SK-N-MC (cell line): ENCODE measurements around the gene HS1BP3.

ENCODE experiments used
- DNase-seq: peaks from one replicate; pipeline ENCODE4 v3.0.0-alpha.2; 2011; ENCODE audit warnings: low read depth, low spot score
- H3K27ac ChIP-seq: fragments of 200-600 bp; sonication (generic); 2 replicates; pipeline ENCODE4 v1.5.1; 2016; ENCODE audit warnings: mixed run types
- H3K36me3 ChIP-seq: fragments of 200-600 bp; sonication (generic); 2 replicates; pipeline ENCODE4 v1.6.1; 2017; ENCODE audit warnings: antibody characterized with exemption, low read length, mixed read lengths; ENCODE audit not compliant: insufficient read depth
- H3K4me3 ChIP-seq: fragments of 200-600 bp; sonication (generic); 2 replicates; pipeline ENCODE4 v1.5.1; 2016
- H3K9ac ChIP-seq: fragments of 200-600 bp; sonication (generic); 2 replicates; pipeline ENCODE4 v1.8.0; 2017; ENCODE audit warnings: mixed run types, mixed read lengths; ENCODE audit not compliant: insufficient read length
- H3K9me3 ChIP-seq: fragments of 200-600 bp; sonication (generic); 2 replicates; pipeline ENCODE4 v1.6.1; 2017; ENCODE audit warnings: low read depth, mild to moderate bottlenecking, antibody characterized with exemption, low read length, moderate library complexity, mixed read lengths
- EZH2 ChIP-seq: fragments of 200-600 bp; sonication (generic); IDR thresholded peaks from one replicate; pipeline ENCODE4 v1.6.1; 2017; ENCODE audit warnings: antibody characterized with exemption
- FOXP2 ChIP-seq: optimal IDR thresholded peaks from 2 replicates; pipeline ENCODE3; 2011; ENCODE audit warnings: mild to moderate bottlenecking, moderate library complexity; ENCODE audit not compliant: insufficient read depth; ENCODE audit errors: extremely low read length, control extremely low read depth
- POLR2AphosphoS5 ChIP-seq: IDR thresholded peaks from 2 replicates; pipeline ENCODE4 v1.6.1; 2012; ENCODE audit warnings: mild to moderate bottlenecking, low read depth, low read length, borderline replicate concordance

Gene HS1BP3

DNA sequence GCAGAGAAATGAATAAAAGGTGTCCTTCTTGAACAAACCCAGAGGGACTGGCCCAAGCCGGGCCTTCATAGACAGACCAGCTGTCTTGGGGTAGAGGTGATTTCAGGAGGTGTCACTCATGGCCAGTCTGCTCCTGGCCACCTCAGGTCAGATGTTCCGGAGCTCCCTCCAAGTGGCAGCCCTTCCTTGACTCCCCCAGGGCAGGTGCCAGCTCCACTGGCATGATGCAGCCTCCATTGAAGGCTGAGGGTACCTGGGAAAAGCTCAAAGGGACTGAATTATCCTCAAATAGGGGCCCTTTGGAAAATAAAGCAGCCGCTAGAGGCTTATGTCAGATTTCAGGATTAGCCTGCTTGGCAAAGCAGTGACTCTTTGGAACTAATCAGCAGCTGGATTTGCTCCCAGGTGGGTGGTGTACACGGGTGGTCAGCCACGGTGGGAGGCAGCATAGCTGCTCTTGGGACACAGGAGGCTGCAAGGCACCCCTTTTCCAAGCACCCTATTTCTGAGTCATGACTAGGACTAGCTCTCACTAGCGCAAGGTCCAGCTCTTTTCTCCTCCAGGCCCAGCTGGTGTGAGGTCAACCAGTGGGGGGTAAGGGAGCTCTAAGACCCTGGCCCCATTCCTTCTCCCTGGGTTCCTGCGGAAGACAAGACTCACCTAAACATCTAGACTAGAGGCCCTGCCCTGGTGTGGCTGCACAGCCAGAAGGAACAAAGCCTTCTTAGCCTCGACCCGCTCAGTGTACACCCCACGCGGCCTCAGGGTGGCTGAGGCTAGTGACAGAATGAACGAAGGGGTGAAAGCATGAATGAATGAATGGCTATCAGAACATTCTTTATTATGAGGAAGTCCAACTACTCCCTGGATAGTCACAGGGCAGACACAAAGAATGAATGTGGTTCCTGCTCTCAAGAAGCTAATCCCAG is 29.3 kb downstream of the HS1BP3 start:
- no peak for DNase-seq
- Histone ChIP-seq H3K27ac (no peak overlapping the region), H3K36me3 (no peaks in the 10 kb centered on the region), H3K9ac (no peak overlapping the region), H3K9me3 (no peaks in the 10 kb centered on the region), H3K4me3 (no peak overlapping the region)
- no peak for TF ChIP-seq EZH2
- TF ChIP-seq POLR2AphosphoS5: no peak
- TF ChIP-seq FOXP2: no peak

DNA sequence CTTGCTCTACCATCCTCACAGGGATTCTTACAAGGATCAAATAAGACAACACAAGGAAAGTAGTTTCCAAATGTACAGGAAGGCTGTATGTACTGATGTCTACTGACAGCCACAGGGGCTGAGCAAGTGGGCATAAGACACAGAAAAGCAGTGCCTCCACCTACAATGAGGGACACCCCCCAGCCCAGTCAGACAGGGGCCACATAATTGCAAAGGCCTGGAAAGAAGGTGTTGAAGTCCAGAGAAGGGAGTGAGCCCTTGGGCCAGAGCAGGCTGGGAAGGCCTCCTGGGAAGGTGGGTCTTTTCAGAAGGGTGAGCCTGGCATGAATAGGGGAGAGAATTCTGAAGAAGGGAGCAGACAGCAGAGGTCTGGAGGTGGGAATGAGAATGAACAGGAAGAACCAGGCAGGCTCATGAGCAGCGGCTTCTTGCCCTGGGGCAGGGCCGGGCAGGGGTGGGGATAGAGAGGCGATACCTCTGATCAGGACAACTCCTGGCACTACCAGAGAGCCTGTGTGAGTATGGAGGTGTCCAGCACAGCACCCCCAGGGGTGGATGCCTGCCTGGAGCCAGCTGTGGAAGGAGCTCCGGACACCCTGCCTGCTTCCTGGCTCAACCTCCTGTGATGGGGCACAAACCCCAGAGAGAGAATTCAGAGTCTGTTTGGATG is 30.1 kb downstream of the HS1BP3 start:
- TF ChIP-seq FOXP2: no peak
- H3K36me3 ChIP-seq: no peaks in the 10 kb centered on the region
- no peak overlapping the region for H3K4me3 ChIP-seq
- no peak overlapping the region for H3K27ac ChIP-seq
- H3K9ac ChIP-seq: no peak overlapping the region
- DNase-seq: no peak
- no peaks in the 10 kb centered on the region for H3K9me3 ChIP-seq

DNA sequence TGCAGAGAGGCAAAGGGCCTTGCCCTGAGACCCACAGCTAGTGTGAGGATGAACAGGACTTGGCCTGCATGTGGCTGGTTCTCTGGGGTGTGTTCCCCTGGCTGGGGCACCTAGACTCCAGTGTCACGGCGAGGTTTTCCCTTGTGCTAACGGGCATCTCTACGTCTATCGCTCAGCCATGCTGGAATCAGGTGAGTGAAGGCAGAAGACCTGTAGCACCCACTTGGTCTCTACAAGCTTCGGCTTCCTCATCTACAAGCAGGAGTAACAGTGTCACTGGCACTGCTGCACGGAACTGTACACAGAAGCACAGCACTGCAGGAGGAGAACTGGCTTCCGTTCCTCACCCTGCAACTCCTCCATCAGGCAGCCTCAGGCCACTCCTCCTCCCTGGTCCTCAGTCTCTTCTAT is 30.6 kb downstream of the HS1BP3 start:
- no peaks in the 10 kb centered on the region for H3K36me3 ChIP-seq
- no peak overlapping the region for H3K4me3 ChIP-seq
- no peak overlapping the region for H3K27ac ChIP-seq
- TF ChIP-seq POLR2AphosphoS5 (no peak), EZH2 (no peak), FOXP2 (no peak)
- H3K9me3 ChIP-seq: no peaks in the 10 kb centered on the region
- DNase-seq: no peak
- no peak overlapping the region for H3K9ac ChIP-seq

DNA sequence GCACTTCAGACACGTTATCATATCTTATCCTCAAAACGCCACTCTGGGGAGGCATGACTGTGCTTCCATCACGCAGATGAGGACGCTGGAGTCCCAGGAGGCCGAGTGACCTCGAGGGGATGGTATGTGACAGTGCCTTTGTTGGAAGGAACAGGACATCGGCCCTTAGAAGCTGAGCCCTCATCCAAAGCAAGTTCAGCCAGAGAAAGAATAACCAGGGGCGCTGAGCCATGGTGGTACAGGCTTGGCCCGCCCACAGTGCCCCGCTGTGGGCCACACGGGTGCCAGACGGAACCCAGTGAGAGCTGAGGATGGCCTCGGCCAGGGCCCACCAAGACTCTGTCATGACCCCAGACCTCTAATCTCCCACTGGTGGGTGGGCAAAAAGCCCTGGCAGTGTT is 31.3 kb downstream of the HS1BP3 start:
- H3K4me3 ChIP-seq: no peak overlapping the region
- no peaks in the 10 kb centered on the region for H3K9me3 ChIP-seq
- H3K36me3 ChIP-seq: no peaks in the 10 kb centered on the region
- no peak for DNase-seq
- no peak overlapping the region for H3K9ac ChIP-seq
- no peak overlapping the region for H3K27ac ChIP-seq
- TF ChIP-seq FOXP2 (no peak), EZH2 (no peak)

DNA sequence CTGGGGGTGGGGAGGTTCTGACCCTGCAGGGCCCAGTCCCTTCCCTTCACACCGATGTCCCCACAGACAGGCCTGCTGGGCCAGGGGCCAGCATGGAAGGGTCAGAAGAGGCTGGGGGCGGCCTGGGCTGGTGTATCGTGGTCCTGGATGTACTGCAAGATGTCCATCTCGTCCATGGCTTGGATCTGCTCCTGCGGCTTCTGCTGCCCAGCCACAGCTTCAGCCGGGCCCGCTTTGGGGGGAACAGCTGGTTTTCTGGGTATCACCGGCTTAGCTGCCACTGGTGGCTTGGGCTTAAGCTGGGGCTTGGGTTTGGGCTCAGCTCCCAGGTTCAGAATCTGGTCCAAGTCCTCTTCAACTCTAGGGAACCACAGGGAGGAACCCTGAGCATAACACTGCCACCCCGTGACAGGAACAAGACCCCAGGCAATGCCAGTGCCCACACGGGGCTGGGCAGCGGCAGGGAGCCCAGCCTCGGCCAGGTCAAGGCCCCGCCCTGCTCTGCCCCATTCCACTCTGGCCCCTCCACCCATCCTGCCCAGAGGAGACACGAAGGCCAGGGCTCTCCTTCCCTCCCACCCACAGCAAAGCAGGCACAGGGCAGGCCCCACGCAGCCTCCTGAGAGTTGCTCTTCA is 31.9 kb downstream of the HS1BP3 start:
- Histone ChIP-seq H3K9ac (no peak overlapping the region), H3K36me3 (no peaks in the 10 kb centered on the region), H3K9me3 (no peaks in the 10 kb centered on the region), H3K4me3 (no peak overlapping the region), H3K27ac (no peak overlapping the region)
- DNase-seq: no peak
- TF ChIP-seq EZH2 (no peak), FOXP2 (no peak), POLR2AphosphoS5 (no peak)

DNA sequence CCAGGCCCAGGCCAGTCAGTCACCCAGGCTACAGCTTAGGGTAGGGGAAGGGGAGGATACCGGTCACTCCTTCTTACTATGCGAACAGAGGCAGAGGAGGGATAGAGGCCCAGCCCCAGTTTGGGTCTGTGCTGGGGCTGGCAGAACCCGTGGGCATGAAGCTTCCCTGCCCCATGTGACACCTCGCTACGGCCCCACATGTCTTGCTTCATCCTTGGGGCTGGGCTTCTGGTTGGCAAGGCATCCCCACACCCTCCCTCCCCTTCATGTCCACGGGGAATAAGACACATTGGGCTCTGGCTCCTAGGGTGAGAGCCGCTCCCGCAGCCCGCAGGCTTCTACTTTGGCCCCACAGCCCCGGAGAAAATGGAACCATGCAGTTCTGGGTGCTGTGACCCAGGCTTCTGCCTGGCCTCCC is 32.4 kb downstream of the HS1BP3 start:
- no peak overlapping the region for H3K9ac ChIP-seq
- no peak for DNase-seq

DNA sequence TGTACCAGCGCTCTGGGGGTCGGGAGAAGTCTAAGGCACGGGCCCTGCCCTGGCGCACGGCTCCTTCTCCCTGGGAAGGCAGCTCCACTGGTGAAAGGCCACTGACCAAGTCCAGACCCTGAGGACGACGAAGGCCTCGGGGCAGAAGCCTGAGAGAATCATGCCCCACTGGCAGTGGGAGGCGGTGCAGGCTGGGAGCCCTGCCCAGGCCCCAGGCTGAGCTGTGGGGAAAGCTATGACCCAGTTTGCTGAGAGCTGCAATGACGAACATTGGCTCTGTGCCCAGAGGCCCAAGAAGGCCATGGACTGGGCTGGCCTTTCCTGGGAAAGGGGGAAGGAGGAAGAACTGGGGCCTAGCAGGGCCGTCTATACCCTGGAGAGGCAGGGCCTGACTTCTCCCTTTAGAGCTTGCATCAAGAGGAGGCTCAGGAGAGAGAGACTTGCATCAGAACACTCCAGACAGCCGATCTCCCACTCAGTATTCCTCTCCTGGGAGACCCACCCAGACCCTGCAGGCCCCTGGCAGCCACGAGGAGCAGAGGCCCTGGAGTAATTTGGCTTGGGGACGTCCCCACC is 32.9 kb downstream of the HS1BP3 start:
- H3K9ac ChIP-seq: no peak overlapping the region
- TF ChIP-seq EZH2 (no peak), POLR2AphosphoS5 (no peak), FOXP2 (no peak)
- H3K36me3 ChIP-seq: no peaks in the 10 kb centered on the region
- H3K9me3 ChIP-seq: no peaks in the 10 kb centered on the region
- DNase-seq: no peak
- H3K27ac ChIP-seq: no peak overlapping the region
- no peak overlapping the region for H3K4me3 ChIP-seq

More for the DNA sequence above, 32.4 kb downstream of the HS1BP3 start:
- no peak overlapping the region for H3K4me3 ChIP-seq
- no peak overlapping the region for H3K27ac ChIP-seq
- H3K9me3 ChIP-seq: no peaks in the 10 kb centered on the region
- no peaks in the 10 kb centered on the region for H3K36me3 ChIP-seq
- TF ChIP-seq POLR2AphosphoS5: no peak
- TF ChIP-seq EZH2: no peak
- no peak for TF ChIP-seq FOXP2

DNA sequence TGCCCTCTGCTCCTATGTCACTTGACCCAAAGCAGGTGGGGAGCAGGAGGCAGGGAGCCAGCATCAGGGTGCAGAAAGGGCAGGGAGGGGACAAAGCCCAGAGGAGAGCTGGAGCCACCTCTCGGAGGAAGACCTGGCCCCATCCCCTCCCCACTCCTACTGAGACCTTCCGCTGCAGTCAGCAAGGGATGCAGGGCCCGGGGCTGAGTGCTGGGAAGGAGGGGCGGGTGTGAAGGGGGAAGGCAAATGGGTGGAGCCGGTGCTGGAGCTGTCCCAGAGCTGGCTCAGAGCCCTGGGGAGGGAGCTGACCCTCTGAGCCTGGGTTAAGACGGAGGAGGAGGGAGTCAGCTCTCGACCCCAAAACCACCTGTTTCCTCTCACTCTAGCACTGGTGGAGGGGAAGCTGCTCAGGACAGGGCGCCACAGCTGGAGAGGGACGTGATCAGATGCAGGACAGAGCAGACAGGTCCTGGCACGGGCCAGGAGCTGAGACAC is 33.8 kb downstream of the HS1BP3 start:
- Histone ChIP-seq H3K4me3 (no peak overlapping the region), H3K9ac (no peak overlapping the region), H3K36me3 (no peaks in the 10 kb centered on the region), H3K27ac (no peak overlapping the region), H3K9me3 (no peaks in the 10 kb centered on the region)
- no peak for DNase-seq
- TF ChIP-seq POLR2AphosphoS5 (no peak), EZH2 (no peak), FOXP2 (no peak)
